GM18508 (cell line): ENCODE measurements around the gene PARPBP.
"Not testable (repeated sequence)": the region's sequence is repeated elsewhere in the genome, so short reads cannot be mapped to it uniquely, and the experiment has no call there.

ENCODE experiments used
- ATAC-seq: cut with Tn5 transposase; IDR thresholded peaks from one replicate; pipeline ENCODE4 v1.9.1; 2021; ENCODE audit warnings: moderate number of reproducible peaks; ENCODE audit not compliant: insufficient read depth, unreplicated experiment

Gene PARPBP

GRCh38 chr12:102234599-102234998 is 114.6 kb downstream of the PARPBP start:
- no peak for ATAC-seq

GRCh38 chr12:102240859-102241258 is 120.9 kb downstream of the PARPBP start:
- ATAC-seq, result not testable (repeated sequence)
